B cell (primary cell): ENCODE results near the gene HINFP. TPM values are rescaled to one million over a fixed set of nuclear protein-coding genes. Genes with fewer than 3 reads are reported as not detected.

Source experiments
- ATAC-seq: fragments of 200-7000 bp; cut with Tn5 transposase; one replicate; pipeline ENCODE4 v1.10.0; 2021; ENCODE audit warnings: low read depth, mild to moderate bottlenecking, moderate number of reproducible peaks, moderate library complexity
- CTCF ChIA-PET: fragments of 350-600 bp; sonication (Branson Sonifier 250); formaldehyde crosslinking; loops from one replicate; lab custom pipeline; 2021; ENCODE audit warnings: antibody characterized with exemption, inconsistent platforms; lab: Charles Lee
- POLR2A ChIA-PET: fragments of 350-600 bp; sonication (Branson Sonifier 250); formaldehyde crosslinking; loops from one replicate; lab custom pipeline; 2021; ENCODE audit warnings: antibody characterized with exemption; lab: Charles Lee
- DNase-seq: peaks from one replicate; pipeline ENCODE4 v3.0.0; 2013
- H2AFZ ChIP-seq: 2 replicates; pipeline ENCODE4 v1.6.1; 2012; ENCODE audit warnings: mild to moderate bottlenecking, low read depth, low read length; ENCODE audit not compliant: insufficient read depth, poor library complexity, severe bottlenecking
- H3K27ac ChIP-seq, 2 donors: 1 replicate in 1 of 2; 2 replicates in 1 of 2; pipeline ENCODE4 v1.5.1; 2012 to 2013; ENCODE audit warnings: low read length in 2 of 2, mild to moderate bottlenecking in 2 of 2, moderate library complexity in 1 of 2
- H3K27me3 ChIP-seq, 4 experiments: fragments of 200-600 bp in 1 of 4; sonication (generic) in 1 of 4; replicated peaks in 1 of 4; 1 replicate in 2 of 4; 2 replicates in 2 of 4; pipeline versions ENCODE4 v1.6.1 to v1.7.0; 2013 to 2016; ENCODE audit warnings: low read length in 3 of 4, mild to moderate bottlenecking in 2 of 4, mixed read lengths in 1 of 4, moderate library complexity in 1 of 4; ENCODE audit not compliant: insufficient read depth in 4 of 4, control insufficient read depth in 3 of 4; ENCODE audit errors: control extremely low read depth in 1 of 4
- H3K36me3 ChIP-seq, 2 experiments: replicated peaks in 1 of 2; 1 replicate in 1 of 2; 2 replicates in 1 of 2; pipeline versions ENCODE4 v1.6.1 to v1.7.1; 2013; ENCODE audit warnings: low read length in 1 of 2; ENCODE audit not compliant: insufficient read depth in 2 of 2, control insufficient read depth in 1 of 2; ENCODE audit errors: control extremely low read depth in 1 of 2, extremely low read depth in 1 of 2
- H3K4me1 ChIP-seq, 2 donors: fragments of 200-600 bp in 1 of 2; sonication (generic) in 1 of 2; 1 replicate in 1 of 2; 2 replicates in 1 of 2; pipeline versions ENCODE4 v1.5.1 to v1.6.1; 2013 to 2017; ENCODE audit warnings: low read length in 2 of 2; ENCODE audit not compliant: control insufficient read depth in 2 of 2, insufficient read depth in 2 of 2
- H3K4me2 ChIP-seq: replicated peaks from 2 replicates; pipeline ENCODE3; 2012; ENCODE audit warnings: mild to moderate bottlenecking, low read depth, low read length; ENCODE audit not compliant: poor library complexity, severe bottlenecking
- H3K4me3 ChIP-seq, 5 experiments: fragments of 200-600 bp in 1 of 5; sonication (generic) in 1 of 5; 1 replicate in 3 of 5; 2 replicates in 2 of 5; pipeline versions ENCODE4 v1.5.1 to v1.7.0; 2011 to 2016; ENCODE audit warnings: low read length in 4 of 5, mild to moderate bottlenecking in 4 of 5, low read depth in 2 of 5, control low read depth in 1 of 5, moderate library complexity in 1 of 5; ENCODE audit not compliant: insufficient read depth in 1 of 5; ENCODE audit errors: control extremely low read depth in 1 of 5, extremely low read depth in 1 of 5
- H3K79me2 ChIP-seq: fragments of 200-600 bp; sonication (generic); one replicate; pipeline ENCODE4 v1.6.0; 2016; ENCODE audit warnings: low read length; ENCODE audit not compliant: control insufficient read depth, insufficient read depth
- H3K9ac ChIP-seq: fragments of 200-600 bp; sonication (generic); 2 replicates; pipeline ENCODE4 v1.6.1; 2017; ENCODE audit warnings: mild to moderate bottlenecking, low read length, moderate library complexity
- H3K9me3 ChIP-seq, 3 donors: one replicate each; pipeline versions ENCODE4 v1.6.1 to v1.7.1; 2013; ENCODE audit warnings: low read length in 2 of 3; ENCODE audit not compliant: control insufficient read depth in 2 of 3, insufficient read depth in 1 of 3; ENCODE audit errors: control extremely low read depth in 1 of 3
- H4K20me1 ChIP-seq: 2 replicates; pipeline ENCODE4 v1.6.0; 2012; ENCODE audit warnings: mild to moderate bottlenecking, low read length; ENCODE audit not compliant: insufficient read depth, control insufficient read depth, poor library complexity, severe bottlenecking
- H3K27ac Mint-ChIP-seq: one replicate; pipeline ENCODE4 v1.8.0; 2021; ENCODE audit warnings: mixed read lengths
- H3K27me3 Mint-ChIP-seq: one replicate; pipeline ENCODE4 v1.8.0; 2021; ENCODE audit warnings: mixed read lengths
- H3K4me1 Mint-ChIP-seq: one replicate; pipeline ENCODE4 v1.8.0; 2021; ENCODE audit warnings: mixed read lengths
- H3K4me3 Mint-ChIP-seq: one replicate; pipeline ENCODE4 v1.8.0; 2021; ENCODE audit warnings: mixed read lengths
- H3K9me3 Mint-ChIP-seq: one replicate; pipeline ENCODE4 v1.8.0; 2022; ENCODE audit warnings: mixed read lengths; ENCODE audit not compliant: insufficient read depth
- EZH2 ChIP-seq: IDR thresholded peaks from 2 replicates; pipeline ENCODE4 v1.6.1; 2012; ENCODE audit warnings: borderline replicate concordance, low read depth, mild to moderate bottlenecking, moderate library complexity, low read length; ENCODE audit not compliant: insufficient read depth, poor library complexity, severe bottlenecking
- WGBS: methylation state at CpG from one replicate; pipeline ENCODE4 v1.1.5; 2013; ENCODE audit warnings: missing lambda C conversion rate; ENCODE audit not compliant: insufficient coverage; 5-methylcytosine and 5-hydroxymethylcytosine counted together
- intact Hi-C: fragments of 100-400 bp; cut with micrococcal nuclease; formaldehyde crosslinking; loops from one replicate; pipeline ENCODE4 v1.10.0; 2022
- polyA plus RNA-seq: library from polyadenylated mRNA; depleted of rRNA; stranded (reverse); fragments of >200 nt; gene quantifications from 2 replicates; pipeline ENCODE4 v1.2.3, GENCODE V29; 2012
- total RNA-seq, 2 donors: library from RNA; stranded (reverse); fragments of 120-200 nt in 1 of 2; gene quantifications; 1 replicate in 1 of 2; 2 replicates in 1 of 2; pipeline versions ENCODE4 v1.2.3 to v1.2.4, GENCODE V29; 2013 to 2022
- TF ChIP-seq, protein P1 (sequence below): fragments of 200-600 bp; IDR thresholded peaks from one replicate; pipeline ENCODE4 v1.8.0; 2022; ENCODE audit warnings: antibody characterized with exemption, mild to moderate bottlenecking

Gene HINFP
- total and polyA plus RNA-seq, 2 donors (not counting 1 experiment from before 2014, with no cell fraction given) = 60.6 to 78.7 TPM

DNA sequence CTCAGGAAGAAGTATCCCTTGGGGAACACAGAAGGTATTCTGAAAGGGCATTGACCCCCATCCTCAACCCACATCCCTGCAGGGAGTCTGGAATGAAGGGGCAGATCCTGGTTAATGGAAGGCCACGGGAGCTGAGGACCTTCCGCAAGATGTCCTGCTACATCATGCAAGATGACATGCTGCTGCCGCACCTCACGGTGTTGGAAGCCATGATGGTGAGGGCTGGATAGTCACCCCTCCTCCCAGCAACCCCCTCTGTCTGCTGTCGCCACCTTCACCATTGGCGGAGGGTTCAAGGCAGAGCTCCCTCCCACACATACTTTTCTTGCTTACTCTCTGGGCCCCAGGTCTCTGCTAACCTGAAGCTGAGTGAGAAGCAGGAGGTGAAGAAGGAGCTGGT lies 32.8 kb downstream of the HINFP start:
- Mint-ChIP-seq H3K4me1 (peaks cover 12% of the 10 kb centered on the region), H3K9me3 (no peaks in the 10 kb centered on the region), H3K27me3 (peaks cover 45% of the 10 kb centered on the region), H3K27ac (no peak overlapping the region), H3K4me3 (no peak overlapping the region)
- H3K9me3 ChIP-seq = peaks cover 0 to 4% (median 0%) of the 10 kb centered on the region in 3 donors
- H3K9ac ChIP-seq = no peak overlapping the region
- no peaks in the 10 kb centered on the region for H3K79me2 ChIP-seq
- H3K27me3 ChIP-seq = peaks cover 0 to 40% (median 11%) of the 10 kb centered on the region in 4 experiments
- ChIA-PET CTCF (interaction anchor here (0.7 kb wide), 1 partner anchor 15 kb away, joined by 3 read pairs; the partner anchor contains the start of gene NLRX1), POLR2A (interaction anchor here (0.7 kb wide), 1 partner anchor 130 kb away, joined by 3 read pairs; no protein-coding TSS in a partner anchor)
- H3K27ac ChIP-seq = no peak overlapping the region
- DNase-seq (no peak), ATAC-seq (no peak)
- H4K20me1 ChIP-seq = no peaks in the 10 kb centered on the region
- no peaks in the 10 kb centered on the region for H3K36me3 ChIP-seq
- 100% methylated on average over 2 of the region's 6 CpGs for WGBS
- peaks cover 7 to 11% of the 10 kb centered on the region in 2 donors for H3K4me1 ChIP-seq
- intact Hi-C loops = no loop called here
- no peak for TF ChIP-seq EZH2
- TF ChIP-seq, protein P1, sequence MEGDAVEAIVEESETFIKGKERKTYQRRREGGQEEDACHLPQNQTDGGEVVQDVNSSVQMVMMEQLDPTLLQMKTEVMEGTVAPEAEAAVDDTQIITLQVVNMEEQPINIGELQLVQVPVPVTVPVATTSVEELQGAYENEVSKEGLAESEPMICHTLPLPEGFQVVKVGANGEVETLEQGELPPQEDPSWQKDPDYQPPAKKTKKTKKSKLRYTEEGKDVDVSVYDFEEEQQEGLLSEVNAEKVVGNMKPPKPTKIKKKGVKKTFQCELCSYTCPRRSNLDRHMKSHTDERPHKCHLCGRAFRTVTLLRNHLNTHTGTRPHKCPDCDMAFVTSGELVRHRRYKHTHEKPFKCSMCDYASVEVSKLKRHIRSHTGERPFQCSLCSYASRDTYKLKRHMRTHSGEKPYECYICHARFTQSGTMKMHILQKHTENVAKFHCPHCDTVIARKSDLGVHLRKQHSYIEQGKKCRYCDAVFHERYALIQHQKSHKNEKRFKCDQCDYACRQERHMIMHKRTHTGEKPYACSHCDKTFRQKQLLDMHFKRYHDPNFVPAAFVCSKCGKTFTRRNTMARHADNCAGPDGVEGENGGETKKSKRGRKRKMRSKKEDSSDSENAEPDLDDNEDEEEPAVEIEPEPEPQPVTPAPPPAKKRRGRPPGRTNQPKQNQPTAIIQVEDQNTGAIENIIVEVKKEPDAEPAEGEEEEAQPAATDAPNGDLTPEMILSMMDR = no peak
- H3K4me2 ChIP-seq = no peak overlapping the region
- no peak overlapping the region for H2AFZ ChIP-seq
- H3K4me3 ChIP-seq = no peak overlapping the region

DNA sequence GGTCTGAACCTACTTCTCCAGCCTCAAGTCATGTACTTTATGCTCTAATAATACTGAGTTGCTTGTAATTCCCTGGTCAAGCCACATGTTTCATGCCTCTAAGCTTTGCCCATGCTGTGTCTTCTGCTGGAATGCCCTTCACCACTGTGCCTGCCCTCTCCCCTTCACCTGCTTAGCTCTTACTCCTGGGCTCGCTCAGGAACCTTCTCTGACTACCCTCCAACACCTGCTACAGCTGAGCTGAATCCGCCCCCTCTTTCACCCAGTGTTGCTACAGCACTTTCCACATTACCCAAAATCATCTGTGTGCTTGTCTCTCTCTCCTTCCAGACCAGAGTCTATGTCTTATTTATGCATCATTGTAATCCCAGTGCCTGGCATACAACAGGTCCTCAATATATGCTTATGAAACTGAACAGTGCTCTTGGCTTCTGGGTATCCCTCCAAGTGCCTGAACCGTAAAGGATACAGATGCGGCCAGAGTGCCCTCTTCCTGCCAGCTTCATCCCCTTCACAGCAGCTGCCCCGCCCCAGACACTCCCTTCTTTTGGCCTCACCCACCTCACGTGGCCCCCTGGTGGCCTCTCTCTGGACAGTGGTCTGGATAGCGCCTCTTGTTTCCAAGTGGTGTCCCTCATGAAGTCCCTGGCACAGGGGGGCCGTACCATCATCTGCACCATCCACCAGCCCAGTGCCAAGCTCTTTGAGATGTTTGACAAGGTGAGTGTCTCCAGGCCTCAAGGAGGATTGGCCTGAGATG lies 34.5 kb downstream of the HINFP start:
- peaks cover 41% of the 10 kb centered on the region for H3K27me3 Mint-ChIP-seq

More for the DNA sequence above, 34.5 kb downstream of the HINFP start:
- peaks cover 0 to 23% (median 2%) of the 10 kb centered on the region in 4 experiments for H3K27me3 ChIP-seq
- H3K4me2 ChIP-seq = no peak overlapping the region
- H3K9me3 Mint-ChIP-seq = no peaks in the 10 kb centered on the region
- WGBS = 57% methylated on average over 6 of the region's 8 CpGs
- H3K4me3 Mint-ChIP-seq = no peak overlapping the region
- no peaks in the 10 kb centered on the region for H3K9me3 ChIP-seq
- no peaks in the 10 kb centered on the region for H3K36me3 ChIP-seq
- no peak overlapping the region for H3K27ac Mint-ChIP-seq
- peaks cover 3% of the 10 kb centered on the region for H3K4me1 Mint-ChIP-seq
- H3K4me1 ChIP-seq = no peaks in the 10 kb centered on the region
- ATAC-seq = no peak
- POLR2A ChIA-PET = no interaction called here
- H3K79me2 ChIP-seq = no peaks in the 10 kb centered on the region
- no peak for TF ChIP-seq EZH2
- TF ChIP-seq, protein P1 = no peak
- no peak overlapping the region for H3K9ac ChIP-seq
- DNase-seq = no peak
- intact Hi-C loops = no loop called here
- no peaks in the 10 kb centered on the region for H4K20me1 ChIP-seq
- H3K27ac ChIP-seq = no peak overlapping the region
- no peak overlapping the region for H3K4me3 ChIP-seq
- CTCF ChIA-PET = interaction anchor here (0.9 to 1.3 kb wide), 2 partner anchors 13 to 16 kb away, joined by 3 read pairs; no protein-coding TSS in a partner anchor
- H2AFZ ChIP-seq = no peak overlapping the region
